SK-N-SH (cell line): ENCODE data around the gene LCN9.

Experiments used
- MXI1 ChIP-seq: IDR thresholded peaks from 2 replicates; pipeline ENCODE4 v1.6.1; 2012; ENCODE audit warnings: mild to moderate bottlenecking, low read depth, low read length, improper control_type of control experiment
- SIN3A ChIP-seq: IDR thresholded peaks from 2 replicates; pipeline ENCODE4 v1.6.1; 2012; ENCODE audit warnings: low read depth, mild to moderate bottlenecking, low read length, moderate library complexity, borderline replicate concordance

- TF ChIP-seq MXI1 (no peak), SIN3A (no peak)
Measured at GRCh38 chr9:135683401-135684034, 20.4 kb downstream of the LCN9 start.
